PFSK-1 (cell line): Measurements from ENCODE around the gene EED.

Source experiments
- FOXP2 ChIP-seq: optimal IDR thresholded peaks from 2 replicates; pipeline ENCODE3; 2011; ENCODE audit warnings: borderline replicate concordance, control low read depth, inconsistent platforms; ENCODE audit not compliant: insufficient read depth; ENCODE audit errors: extremely low read length, extremely low read depth
- POLR2AphosphoS5 ChIP-seq: IDR thresholded peaks from 2 replicates; pipeline ENCODE4 v1.6.1; 2012; ENCODE audit warnings: low read depth, mild to moderate bottlenecking, control low read depth, low read length, moderate library complexity
- SIN3A ChIP-seq: IDR thresholded peaks from 2 replicates; pipeline ENCODE4 v1.6.1; 2012; ENCODE audit warnings: mild to moderate bottlenecking, low read length, moderate library complexity, borderline replicate concordance; ENCODE audit not compliant: insufficient read depth

- TF ChIP-seq FOXP2 (no peak), POLR2AphosphoS5 (no peak), SIN3A (no peak)
These were observed 5.0 kb downstream of the EED start for GRCh38 chr11:86249307-86250098.
